Kidney (tissue), 14 donors: Measurements from ENCODE around the gene AK2. TPM values are rescaled to one million over a fixed set of nuclear protein-coding genes. Genes with fewer than 3 reads are reported as not detected.

ENCODE experiments used
- DNase-seq, 5 donors: peaks; one replicate each; pipeline ENCODE4 v3.0.0-alpha.2; 2013 to 2020
- FAIRE-seq: peaks from 2 replicates; lab custom pipeline; 2012; peaks lifted over from hg19 to GRCh38; lab: Jason Lieb, UNC
- H3K27ac ChIP-seq, 2 donors: one replicate each; pipeline ENCODE4 v1.7.0; 2013; ENCODE audit warnings: low read depth in 2 of 2, low read length in 2 of 2, inconsistent platforms in 1 of 2
- H3K27me3 ChIP-seq: one replicate; pipeline ENCODE4 v1.7.1; 2013; ENCODE audit warnings: low read length, inconsistent platforms; ENCODE audit not compliant: control insufficient read depth, insufficient read depth
- H3K36me3 ChIP-seq, 3 donors: one replicate each; pipeline versions ENCODE4 v1.7.0 to v1.7.1; 2013; ENCODE audit warnings: low read length in 3 of 3, control low read depth in 1 of 3, inconsistent platforms in 1 of 3; ENCODE audit not compliant: insufficient read depth in 3 of 3, control insufficient read depth in 2 of 3
- H3K4me1 ChIP-seq, 3 donors: one replicate each; pipeline versions ENCODE4 v1.7.0 to v1.7.1; 2013; ENCODE audit warnings: low read length in 3 of 3, inconsistent platforms in 1 of 3, low read depth in 1 of 3; ENCODE audit not compliant: control insufficient read depth in 2 of 3, insufficient read depth in 2 of 3
- H3K4me3 ChIP-seq, 3 donors: one replicate each; pipeline versions ENCODE4 v1.7.0 to v1.8.1; 2013; ENCODE audit warnings: low read length in 3 of 3, control low read depth in 1 of 3, inconsistent platforms in 1 of 3
- H3K9ac ChIP-seq, 3 donors: one replicate each; pipeline versions ENCODE4 v1.7.0 to v1.7.1; 2013; ENCODE audit warnings: low read length in 3 of 3, control low read depth in 1 of 3, inconsistent platforms in 1 of 3
- H3K9me3 ChIP-seq, 3 donors: one replicate each; pipeline versions ENCODE4 v1.7.0 to v1.7.1; 2013; ENCODE audit warnings: low read length in 3 of 3, control low read depth in 1 of 3, inconsistent platforms in 1 of 3; ENCODE audit not compliant: control insufficient read depth in 2 of 3, insufficient read depth in 1 of 3
- CTCF ChIP-seq: IDR thresholded peaks from 3 replicates; pipeline ENCODE4 v1.5.1; 2012; ENCODE audit warnings: mild to moderate bottlenecking, moderate library complexity, borderline replicate concordance; ENCODE audit not compliant: insufficient read depth; ENCODE audit errors: extremely low read depth
- intact Hi-C: fragments of 100-400 bp; cut with DNase I; formaldehyde crosslinking; loops from one replicate; pipeline ENCODE4 v1.11.1; 2022
- polyA plus RNA-seq: library from polyadenylated mRNA; stranded (reverse); fragments of 350-450 nt; fragmentation: Illumina TruSeq; extraction: RNeasy Lipid Tissue Mini Kit (QIAGEN cat#74804); gene quantifications from one replicate; pipeline ENCODE4 v1.2.3, GENCODE V29; 2014; ENCODE audit warnings: low read depth, low replicate concordance; ENCODE audit not compliant: insufficient read depth
- total RNA-seq: library from RNA; stranded (reverse); fragmentation: NEBNext Ultra II Directional; extraction: Animal tissue kit (Norgen Biotek cat#: 25700); gene quantifications from one replicate; pipeline ENCODE4 v1.2.1, GENCODE V29; 2021
- donor health status: control.
- donor health status: control.
- donor health status: control.
- donor health status: control.
- donor health status: control.
- donor health status: DM: yes; HTN: yes; CAD: no.
- donor health status: Normal renal cell carcinoma (clear cell type).

AK2 gene
- total and polyA plus RNA-seq, 2 donors from 2014 or later, result 172 to 334 TPM

GRCh38 chr1:32990887-32991286 is 45.8 kb downstream of the AK2 start:
- no peaks in the 10 kb centered on the region for H3K9me3 ChIP-seq
- H3K9ac ChIP-seq, result no peak overlapping the region
- intact Hi-C loops, result no loop called here
- H3K4me1 ChIP-seq, result peaks cover 0 to 27% (median 26%) of the 10 kb centered on the region in 3 donors
- no peak for DNase-seq
- no peak for FAIRE-seq
- H3K27me3 ChIP-seq, result no peaks in the 10 kb centered on the region
- H3K27ac ChIP-seq, result no peak overlapping the region
- no peak overlapping the region for H3K4me3 ChIP-seq
- no peaks in the 10 kb centered on the region for H3K36me3 ChIP-seq
- TF ChIP-seq CTCF, result no peak

GRCh38 chr1:32989160-32990050 is 47.3 kb downstream of the AK2 start:
- peaks cover 0 to 27% (median 26%) of the 10 kb centered on the region in 3 donors for H3K4me1 ChIP-seq
- DNase-seq (peak in 2 of 5 donors; percentile 28 to 83), FAIRE-seq (peak; percentile 3)
- intact Hi-C loops, result no loop called here
- no peak for TF ChIP-seq CTCF
- no peak overlapping the region for H3K9ac ChIP-seq
- peak overlapping the region; percentile 77 to 78 for H3K27ac ChIP-seq
- no peaks in the 10 kb centered on the region for H3K36me3 ChIP-seq
- no peaks in the 10 kb centered on the region for H3K9me3 ChIP-seq
- H3K27me3 ChIP-seq, result no peaks in the 10 kb centered on the region
- H3K4me3 ChIP-seq, result no peak overlapping the region

GRCh38 chr1:32988665-32989064 is 48.0 kb downstream of the AK2 start:
- Histone ChIP-seq H3K4me1 (peaks cover 0 to 27% (median 26%) of the 10 kb centered on the region in 3 donors), H3K27ac (peak overlapping the region; percentile 77 to 78), H3K4me3 (no peak overlapping the region), H3K9me3 (no peaks in the 10 kb centered on the region), H3K9ac (no peak overlapping the region), H3K27me3 (no peaks in the 10 kb centered on the region), H3K36me3 (no peaks in the 10 kb centered on the region)
- DNase-seq, result no peak
- intact Hi-C loops, result no loop called here
- no peak for TF ChIP-seq CTCF
- FAIRE-seq, result no peak
